K562 treated with DMSO at 1 percent for 4 hours (cell line): ENCODE data around the gene BBX. TPM values are rescaled to one million over a fixed set of nuclear protein-coding genes. Genes with fewer than 3 reads are reported as not detected.

Experiments used
- total RNA-seq: library from RNA; unstranded; fragments of 300-600 nt; gene quantifications from 2 replicates; pipeline ENCODE4 v1.2.3, GENCODE V29; 2022; ENCODE audit not compliant: insufficient read depth

Gene BBX
- total RNA-seq: 5.1 and 14.1 TPM in 2 replicates

DNA sequence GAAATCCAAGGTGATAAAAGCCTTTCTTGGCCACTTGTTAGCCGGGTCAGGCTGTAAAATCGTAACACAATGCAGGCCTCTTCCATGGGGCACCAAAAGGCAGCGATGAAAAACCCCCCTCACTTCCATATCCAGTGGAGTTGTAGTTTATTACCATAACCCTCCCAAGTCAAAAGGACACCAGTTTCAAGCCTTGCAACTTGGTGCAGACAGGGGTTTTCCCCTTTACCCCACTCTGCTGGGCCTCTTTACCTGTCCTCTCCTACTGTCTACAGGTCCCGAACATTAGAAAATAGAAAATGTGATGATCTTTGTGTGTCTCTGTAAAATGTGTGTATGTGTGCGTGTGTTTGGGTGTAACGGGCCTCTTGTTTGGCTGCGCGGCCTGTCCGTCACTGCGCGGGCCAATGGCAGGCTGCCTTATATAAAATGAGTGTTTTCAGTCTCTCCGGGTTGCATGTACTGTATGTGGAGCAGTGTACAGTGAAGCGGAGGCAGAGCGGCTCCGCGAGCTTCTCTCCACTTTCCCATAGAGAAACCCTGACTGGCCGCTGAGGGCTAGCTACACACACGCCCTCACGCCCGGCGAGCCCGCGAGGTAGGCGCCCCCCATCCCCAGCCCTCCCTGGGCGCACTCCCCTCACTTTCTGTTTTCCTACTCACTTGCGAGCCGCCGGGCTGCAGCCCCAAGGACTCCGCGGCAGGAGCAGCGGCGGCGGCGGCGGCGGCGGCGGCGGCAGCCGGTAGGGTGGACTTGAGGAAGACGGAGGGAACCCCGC, at the start of gene BBX:
BBX (plus strand) TSS at position 453 of the 779 bp plus-strand sequence. CDS start 187,499 bp downstream, outside the sequence.

Other genes with a start within 250 kb of the BBX start
- not detected in 2 replicates for gene CCDC54, start 145.5 kb upstream of the BBX start, total RNA-seq